Measurements from ENCODE around the gene CYLC2.

CYLC2 gene

GRCh38 chr9:103025796-103026195 lies 30.7 kb downstream of the CYLC2 start:
- H3K27me3 ChIP-seq (ENCODE audit: control insufficient read depth, insufficient read depth, low read length): no peaks in the 10 kb centered on the region
- no peaks in the 10 kb centered on the region for H3K9me3 ChIP-seq (ENCODE audit: control insufficient read depth, insufficient read depth, low read length)
- no peak overlapping the region for H3K27ac ChIP-seq (ENCODE audit: low read depth, low read length)

GRCh38 chr9:103037508-103038477 lies 42.7 kb downstream of the CYLC2 start:
- Histone ChIP-seq H3K9me3 (ENCODE audit: control insufficient read depth, insufficient read depth, low read length) (no peaks in the 10 kb centered on the region), H3K9ac (ENCODE audit: low read depth, low read length) (no peak overlapping the region), H3K4me3 (ENCODE audit: low read depth, low read length) (no peak overlapping the region), H3K27ac (ENCODE audit: low read depth, low read length) (no peak overlapping the region), H3K36me3 (ENCODE audit: control insufficient read depth, insufficient read depth, low read length) (no peaks in the 10 kb centered on the region), H3K4me1 (ENCODE audit: control insufficient read depth, insufficient read depth, low read length) (peaks cover 24% of the 10 kb centered on the region), H3K27me3 (ENCODE audit: control insufficient read depth, insufficient read depth, low read length) (no peaks in the 10 kb centered on the region)

More at GRCh38 chr9:103025796-103026195, 30.7 kb downstream of the CYLC2 start:
- Histone ChIP-seq H3K4me3 (ENCODE audit: low read depth, low read length) (no peak overlapping the region), H3K9ac (ENCODE audit: low read depth, low read length) (no peak overlapping the region), H3K4me1 (ENCODE audit: control insufficient read depth, insufficient read depth, low read length) (no peaks in the 10 kb centered on the region), H3K36me3 (ENCODE audit: control insufficient read depth, insufficient read depth, low read length) (no peaks in the 10 kb centered on the region)

GRCh38 chr9:103041961-103042360 lies 46.8 kb downstream of the CYLC2 start:
- Histone ChIP-seq H3K9ac (ENCODE audit: low read depth, low read length) (no peak overlapping the region), H3K27ac (ENCODE audit: low read depth, low read length) (no peak overlapping the region), H3K9me3 (ENCODE audit: control insufficient read depth, insufficient read depth, low read length) (no peaks in the 10 kb centered on the region), H3K36me3 (ENCODE audit: control insufficient read depth, insufficient read depth, low read length) (no peaks in the 10 kb centered on the region), H3K4me3 (ENCODE audit: low read depth, low read length) (no peak overlapping the region), H3K4me1 (ENCODE audit: control insufficient read depth, insufficient read depth, low read length) (peaks cover 24% of the 10 kb centered on the region), H3K27me3 (ENCODE audit: control insufficient read depth, insufficient read depth, low read length) (no peaks in the 10 kb centered on the region)
